PC-9 (cell line): Measurements from ENCODE around the gene MIA3. TPM values are rescaled to one million over a fixed set of nuclear protein-coding genes. Genes with fewer than 3 reads are reported as not detected.

ENCODE experiments used
- BruUV-seq: library from RNA; stranded (reverse); fragments of 400-500 nt; replicated peaks from 2 replicates; lab custom pipeline; 2021; lab: Mats Ljungman, UMichigan
- CTCF ChIA-PET: fragments of 300-600 bp; sonication (Branson Sonifier 250); formaldehyde crosslinking; loops from one replicate; lab custom pipeline; 2022; ENCODE audit warnings: antibody characterized with exemption; lab: Charles Lee
- POLR2A ChIA-PET: fragments of 300-600 bp; sonication (Branson Sonifier 250); formaldehyde crosslinking; loops from one replicate; lab custom pipeline; 2022; ENCODE audit warnings: antibody characterized with exemption; ENCODE audit not compliant: unreplicated experiment; lab: Charles Lee
- DNase-seq, 2 experiments: peaks; one replicate each; pipeline versions ENCODE4 v3.0.0 to v3.0.0-alpha.2; 2015 to 2022; ENCODE audit warnings: mixed read lengths in 1 of 2
- H2AFZ ChIP-seq: fragments of 200-600 bp; sonication (generic); 2 replicates; pipeline ENCODE4 v1.8.1; 2017; ENCODE audit warnings: antibody characterized with exemption
- H3F3A ChIP-seq: fragments of 200-600 bp; sonication (generic); 2 replicates; pipeline ENCODE4 v1.8.1; 2017; ENCODE audit warnings: antibody characterized with exemption, mild to moderate bottlenecking, low read depth; ENCODE audit not compliant: insufficient read depth
- H3K27ac ChIP-seq: fragments of 200-600 bp; sonication (generic); 2 replicates; pipeline ENCODE4 v1.6.1; 2016; ENCODE audit warnings: mixed run types
- H3K27me3 ChIP-seq: fragments of 200-600 bp; sonication (generic); 2 replicates; pipeline ENCODE4 v1.6.1; 2016; ENCODE audit warnings: low read depth, mixed run types; ENCODE audit not compliant: insufficient read depth
- H3K36me3 ChIP-seq: fragments of 200-600 bp; sonication (generic); 2 replicates; pipeline ENCODE4 v1.6.1; 2016; ENCODE audit warnings: low read depth, mixed run types
- H3K4me1 ChIP-seq: fragments of 200-600 bp; sonication (generic); replicated peaks from 2 replicates; pipeline ENCODE4 v1.6.1; 2016; ENCODE audit warnings: mixed run types; ENCODE audit not compliant: insufficient read depth
- H3K4me2 ChIP-seq: fragments of 200-600 bp; sonication (generic); 2 replicates; pipeline ENCODE4 v1.6.1; 2017; ENCODE audit warnings: mixed run types
- H3K4me3 ChIP-seq: fragments of 200-600 bp; sonication (generic); 2 replicates; pipeline ENCODE4 v1.6.1; 2016; ENCODE audit warnings: mixed run types
- H3K79me2 ChIP-seq: fragments of 200-600 bp; sonication (generic); 2 replicates; pipeline ENCODE4 v1.6.1; 2017; ENCODE audit warnings: low read depth, mixed run types
- H3K9me2 ChIP-seq: fragments of 200-600 bp; sonication (generic); 2 replicates; pipeline ENCODE4 v1.8.1; 2017; ENCODE audit warnings: mild to moderate bottlenecking; ENCODE audit not compliant: insufficient read depth
- H3K9me3 ChIP-seq: fragments of 200-600 bp; sonication (generic); 2 replicates; pipeline ENCODE4 v1.8.1; 2016; ENCODE audit warnings: low read depth; ENCODE audit not compliant: insufficient read depth
- H4K20me1 ChIP-seq: fragments of 200-600 bp; sonication (generic); 2 replicates; pipeline ENCODE4 v1.8.1; 2017; ENCODE audit not compliant: insufficient read depth
- EZH2 ChIP-seq: fragments of 200-600 bp; sonication (generic); IDR thresholded peaks from 2 replicates; pipeline ENCODE4 v1.8.0; 2017; ENCODE audit warnings: antibody characterized with exemption, low read depth
- intact Hi-C: fragments of 100-400 bp; cut with micrococcal nuclease; formaldehyde crosslinking; loops from one replicate; pipeline ENCODE4 v1.10.0; 2022; ENCODE audit not compliant: unreplicated experiment
- total RNA-seq: library from RNA; stranded (reverse); gene quantifications from 2 replicates; pipeline ENCODE4 v1.2.3, GENCODE V29; 2021
- TF ChIP-seq, protein P1 (sequence below): fragments of 200-600 bp; sonication (generic); conservative IDR thresholded peaks from 2 replicates; pipeline ENCODE4 v1.6.1; 2017; ENCODE audit warnings: mixed run types, antibody characterized with exemption, mild to moderate bottlenecking, moderate library complexity

MIA3 gene
- total RNA-seq, 1 experiment from 2014 or later: 65.1 TPM

DNA sequence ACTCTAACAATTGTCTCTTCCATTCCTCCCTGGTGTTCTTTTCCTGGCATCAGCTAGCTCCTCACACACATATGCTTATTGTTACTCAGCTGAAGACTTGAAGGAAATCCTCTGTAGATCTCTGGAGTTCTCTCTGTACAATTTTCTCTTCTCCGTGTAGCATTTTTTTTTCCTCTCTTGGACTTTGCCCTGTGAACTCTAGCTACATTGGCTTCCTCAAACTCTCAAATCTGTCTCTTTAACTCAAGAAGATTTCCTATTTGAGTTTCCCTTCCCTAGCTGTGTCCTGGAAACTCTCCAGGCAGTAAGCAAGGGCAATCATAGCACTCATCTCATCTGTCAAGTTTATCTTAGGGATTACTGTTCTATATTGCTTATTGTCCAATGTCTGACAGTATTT, 4.3 kb upstream of the MIA3 start:
- no peaks in the 10 kb centered on the region for H4K20me1 ChIP-seq
- CTCF ChIA-PET: no interaction called here
- POLR2A ChIA-PET: no interaction called here
- no peaks in the 10 kb centered on the region for H3K9me2 ChIP-seq
- H3K27me3 ChIP-seq: no peaks in the 10 kb centered on the region
- H3K9me3 ChIP-seq: no peaks in the 10 kb centered on the region; the same call in 1 of the 2 replicates
- no peak overlapping the region for H3K4me2 ChIP-seq
- intact Hi-C loops: no loop called here
- no peaks in the 10 kb centered on the region for H3K36me3 ChIP-seq
- no peak overlapping the region for H3K4me3 ChIP-seq
- H3K79me2 ChIP-seq: peaks cover 5% of the 10 kb centered on the region
- H2AFZ ChIP-seq: no peak overlapping the region
- no peak for DNase-seq
- peaks cover 14% of the 10 kb centered on the region; the same call in 1 of the 2 replicates for H3F3A ChIP-seq
- TF ChIP-seq, protein P1, sequence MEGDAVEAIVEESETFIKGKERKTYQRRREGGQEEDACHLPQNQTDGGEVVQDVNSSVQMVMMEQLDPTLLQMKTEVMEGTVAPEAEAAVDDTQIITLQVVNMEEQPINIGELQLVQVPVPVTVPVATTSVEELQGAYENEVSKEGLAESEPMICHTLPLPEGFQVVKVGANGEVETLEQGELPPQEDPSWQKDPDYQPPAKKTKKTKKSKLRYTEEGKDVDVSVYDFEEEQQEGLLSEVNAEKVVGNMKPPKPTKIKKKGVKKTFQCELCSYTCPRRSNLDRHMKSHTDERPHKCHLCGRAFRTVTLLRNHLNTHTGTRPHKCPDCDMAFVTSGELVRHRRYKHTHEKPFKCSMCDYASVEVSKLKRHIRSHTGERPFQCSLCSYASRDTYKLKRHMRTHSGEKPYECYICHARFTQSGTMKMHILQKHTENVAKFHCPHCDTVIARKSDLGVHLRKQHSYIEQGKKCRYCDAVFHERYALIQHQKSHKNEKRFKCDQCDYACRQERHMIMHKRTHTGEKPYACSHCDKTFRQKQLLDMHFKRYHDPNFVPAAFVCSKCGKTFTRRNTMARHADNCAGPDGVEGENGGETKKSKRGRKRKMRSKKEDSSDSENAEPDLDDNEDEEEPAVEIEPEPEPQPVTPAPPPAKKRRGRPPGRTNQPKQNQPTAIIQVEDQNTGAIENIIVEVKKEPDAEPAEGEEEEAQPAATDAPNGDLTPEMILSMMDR: no peak
- TF ChIP-seq EZH2: no peak
- BruUV-seq: no TSS peak
- H3K27ac ChIP-seq: no peak overlapping the region
- no peaks in the 10 kb centered on the region for H3K4me1 ChIP-seq

DNA sequence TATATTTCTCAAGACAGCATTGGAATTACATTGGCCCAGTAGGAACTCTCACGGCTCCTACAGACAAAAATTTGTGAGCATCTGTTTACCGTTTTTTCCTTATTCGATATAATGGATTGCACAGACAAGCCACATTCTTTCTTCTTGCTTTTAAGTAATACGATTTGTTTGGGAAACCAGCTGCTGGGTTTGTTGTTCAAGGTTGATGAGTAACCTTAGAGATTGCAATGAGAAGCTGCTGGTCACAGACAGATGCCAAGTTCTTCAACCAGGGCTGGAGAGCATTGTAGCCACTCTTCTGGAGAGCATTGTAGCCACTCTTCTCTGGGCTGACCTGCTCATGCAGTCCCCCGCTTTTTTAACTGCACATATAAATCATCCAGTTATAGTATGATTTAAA, 1.4 kb upstream of the MIA3 start:
- no peak for DNase-seq
- no peak overlapping the region for H3K27ac ChIP-seq
- BruUV-seq: no TSS peak
- H3K4me2 ChIP-seq: no peak overlapping the region
- H3K4me3 ChIP-seq: no peak overlapping the region
- H3K27me3 ChIP-seq: no peaks in the 10 kb centered on the region
- no peaks in the 10 kb centered on the region for H3K36me3 ChIP-seq
- intact Hi-C loops: loop anchor here (2.0 kb wide), 1 partner anchor 28 kb away; the partner anchor contains the start of gene TAF1A
- H3K9me2 ChIP-seq: no peaks in the 10 kb centered on the region
- no peaks in the 10 kb centered on the region; the same call in 1 of the 2 replicates for H3K9me3 ChIP-seq
- H4K20me1 ChIP-seq: no peaks in the 10 kb centered on the region
- H3K79me2 ChIP-seq: peaks cover 29% of the 10 kb centered on the region
- no peak overlapping the region for H2AFZ ChIP-seq
- peaks cover 6% of the 10 kb centered on the region for H3K4me1 ChIP-seq
- peaks cover 14% of the 10 kb centered on the region; the same call in 1 of the 2 replicates for H3F3A ChIP-seq
- no peak for TF ChIP-seq EZH2
- TF ChIP-seq, protein P1: no peak
- ChIA-PET POLR2A (interaction anchor here (0.6 kb wide), 1 partner anchor 927 kb away, joined by 4 read pairs; no protein-coding TSS in a partner anchor), CTCF (no interaction called here)

DNA sequence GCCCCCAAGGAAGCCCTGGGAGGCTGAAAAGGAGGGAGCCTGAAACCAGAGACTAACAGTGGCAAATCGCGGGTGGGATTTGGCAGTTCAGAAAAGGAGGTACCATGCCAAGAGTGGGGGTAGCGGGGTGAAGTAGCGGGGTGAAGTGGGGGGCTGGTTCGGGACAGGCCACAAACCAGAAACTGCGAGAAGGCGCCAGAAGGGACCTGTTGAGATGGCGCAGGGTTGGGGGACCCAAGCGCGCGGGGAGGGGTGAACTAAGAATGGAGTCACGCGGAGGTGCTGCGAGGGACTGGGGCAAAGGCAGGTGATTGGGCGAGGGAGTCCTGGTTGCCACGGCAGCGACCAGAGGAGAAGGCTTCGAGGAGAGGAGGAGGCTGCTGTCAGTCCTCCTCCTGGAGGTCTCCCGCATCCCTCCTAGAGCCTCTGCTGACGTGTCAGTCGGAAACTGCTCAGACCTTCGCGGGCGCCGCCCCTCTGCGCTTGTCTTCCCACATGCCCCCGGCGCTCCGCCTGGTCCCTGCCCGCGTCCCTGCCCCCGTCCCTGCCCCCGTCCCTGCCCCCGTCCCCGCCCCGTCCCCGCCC, 438 bp upstream of the MIA3 start:
- H3F3A ChIP-seq: peaks cover 14% of the 10 kb centered on the region; the same call in 1 of the 2 replicates
- peak overlapping the region; percentile 72 for H3K4me2 ChIP-seq
- peaks cover 6% of the 10 kb centered on the region for H3K4me1 ChIP-seq
- H3K4me3 ChIP-seq: peak overlapping the region; percentile 43; the same call in 1 of the 2 replicates
- no peaks in the 10 kb centered on the region for H3K9me2 ChIP-seq
- no peaks in the 10 kb centered on the region for H4K20me1 ChIP-seq
- CTCF ChIA-PET: no interaction called here
- no peaks in the 10 kb centered on the region for H3K27me3 ChIP-seq
- TF ChIP-seq, protein P1: no peak
- TF ChIP-seq EZH2: no peak
- 0 out of 2 replicates have a peak overlapping the region, but pooled peaks have one; percentile 14 for H3K27ac ChIP-seq
- BruUV-seq: TSS peak; percentile 89
- H3K9me3 ChIP-seq: no peaks in the 10 kb centered on the region; the same call in 1 of the 2 replicates
- DNase-seq: peak; percentile 88 to 90
- H2AFZ ChIP-seq: peak overlapping the region; percentile 83
- peaks cover 29% of the 10 kb centered on the region for H3K79me2 ChIP-seq
- POLR2A ChIA-PET: interaction anchor here (0.5 to 0.6 kb wide), 2 partner anchors 28 to 1882 kb away, joined by 4 to 6 read pairs; partner anchors contain the start of gene TAF1A
- intact Hi-C loops: loop anchor here (2.0 kb wide), 1 partner anchor 29 kb away; the partner anchor contains the start of gene TAF1A
- H3K36me3 ChIP-seq: 0 out of 2 replicates have a peak, but pooled peaks cover 4% of the 10 kb centered on the region
